ENCODE measurements around the gene ERICH4.

DNA sequence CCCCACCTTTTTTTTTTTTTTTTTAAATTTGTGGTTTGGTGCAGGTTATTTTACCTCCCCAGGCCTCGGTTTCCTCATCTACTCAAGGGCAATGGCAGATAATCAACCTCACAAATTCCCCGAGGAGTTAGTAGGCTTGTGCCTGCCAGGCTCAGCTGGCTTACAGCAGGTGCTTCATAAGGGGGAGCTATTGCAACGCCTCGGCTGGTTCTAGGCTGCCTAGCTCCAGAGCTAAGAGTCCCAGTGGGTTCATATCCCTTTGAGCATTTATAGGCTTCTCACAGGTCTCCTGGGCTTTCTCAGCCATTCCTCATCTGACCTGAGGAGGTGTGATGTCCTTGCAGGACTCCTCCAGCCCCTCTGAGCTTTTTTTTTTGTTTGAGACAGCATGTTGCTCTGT is 34.7 kb upstream of the ERICH4 start:
- TF ChIP-seq, protein P1, sequence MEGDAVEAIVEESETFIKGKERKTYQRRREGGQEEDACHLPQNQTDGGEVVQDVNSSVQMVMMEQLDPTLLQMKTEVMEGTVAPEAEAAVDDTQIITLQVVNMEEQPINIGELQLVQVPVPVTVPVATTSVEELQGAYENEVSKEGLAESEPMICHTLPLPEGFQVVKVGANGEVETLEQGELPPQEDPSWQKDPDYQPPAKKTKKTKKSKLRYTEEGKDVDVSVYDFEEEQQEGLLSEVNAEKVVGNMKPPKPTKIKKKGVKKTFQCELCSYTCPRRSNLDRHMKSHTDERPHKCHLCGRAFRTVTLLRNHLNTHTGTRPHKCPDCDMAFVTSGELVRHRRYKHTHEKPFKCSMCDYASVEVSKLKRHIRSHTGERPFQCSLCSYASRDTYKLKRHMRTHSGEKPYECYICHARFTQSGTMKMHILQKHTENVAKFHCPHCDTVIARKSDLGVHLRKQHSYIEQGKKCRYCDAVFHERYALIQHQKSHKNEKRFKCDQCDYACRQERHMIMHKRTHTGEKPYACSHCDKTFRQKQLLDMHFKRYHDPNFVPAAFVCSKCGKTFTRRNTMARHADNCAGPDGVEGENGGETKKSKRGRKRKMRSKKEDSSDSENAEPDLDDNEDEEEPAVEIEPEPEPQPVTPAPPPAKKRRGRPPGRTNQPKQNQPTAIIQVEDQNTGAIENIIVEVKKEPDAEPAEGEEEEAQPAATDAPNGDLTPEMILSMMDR (IDR thresholded peaks at IDR 0.05): no peak
- TF ChIP-seq ZFX (IDR thresholded peaks at IDR 0.05; ENCODE audit: borderline replicate concordance): no peak

Data from 22Rv1 (cell line).